Activated naive CD4-positive, alpha-beta T cell treated with anti-CD3 and anti-CD28 coated beads, Interleukin-2, amount 50 U/mL, for 16 hours (primary cell): Measurements from ENCODE around the gene P2RX1.
"Not testable (repeated sequence)": the region's sequence is repeated elsewhere in the genome, so short reads cannot be mapped to it uniquely, and the experiment has no call there.

Source experiments
- DNase-seq: peaks from one replicate; pipeline ENCODE4 v3.0.0-alpha.2; 2020

Gene P2RX1

GRCh38 chr17:3885271-3885670, 31.0 kb downstream of the P2RX1 start:
- no peak for DNase-seq

GRCh38 chr17:3884188-3884587, 32.1 kb downstream of the P2RX1 start:
- no peak for DNase-seq

- DNase-seq, result no peak
Observed at GRCh38 chr17:3882276-3882675, 34.0 kb downstream of the P2RX1 start.

- DNase-seq, result no peak
Observed at GRCh38 chr17:3880983-3881382, 35.3 kb downstream of the P2RX1 start.

- DNase-seq, result no peak
Observed at GRCh38 chr17:3879591-3880417, 36.5 kb downstream of the P2RX1 start.

GRCh38 chr17:3879186-3879585, 37.1 kb downstream of the P2RX1 start:
- DNase-seq, result no peak

- no peak for DNase-seq
Observed at GRCh38 chr17:3877220-3877619, 39.0 kb downstream of the P2RX1 start.

GRCh38 chr17:3875317-3875716, 40.9 kb downstream of the P2RX1 start:
- no peak for DNase-seq

GRCh38 chr17:3873862-3874261, 42.4 kb downstream of the P2RX1 start:
- no peak for DNase-seq

GRCh38 chr17:3870871-3871306, 45.4 kb downstream of the P2RX1 start:
- DNase-seq, result no peak

- no peak for DNase-seq
Observed at GRCh38 chr17:3867606-3868005, 48.7 kb downstream of the P2RX1 start.

- DNase-seq, result no peak
Observed at GRCh38 chr17:3867106-3867505, 49.2 kb downstream of the P2RX1 start.

- no peak for DNase-seq
Observed at GRCh38 chr17:3866276-3866675, 50.0 kb downstream of the P2RX1 start.

GRCh38 chr17:3865176-3865575, 51.1 kb downstream of the P2RX1 start:
- DNase-seq, result no peak

GRCh38 chr17:3864534-3864933, 51.7 kb downstream of the P2RX1 start:
- no peak for DNase-seq

- no peak for DNase-seq
Observed at GRCh38 chr17:3861761-3862681, 54.2 kb downstream of the P2RX1 start.

GRCh38 chr17:3860939-3861700, 55.1 kb downstream of the P2RX1 start:
- DNase-seq, result no peak

- no peak for DNase-seq
Observed at GRCh38 chr17:3859940-3860339, 56.3 kb downstream of the P2RX1 start.

GRCh38 chr17:3857261-3858105, 58.8 kb downstream of the P2RX1 start:
- no peak for DNase-seq

- DNase-seq, result not testable (repeated sequence)
Observed at GRCh38 chr17:3854204-3854603, 62.1 kb downstream of the P2RX1 start.

GRCh38 chr17:3852561-3852960, 63.7 kb downstream of the P2RX1 start:
- no peak for DNase-seq

GRCh38 chr17:3851461-3852100, 64.7 kb downstream of the P2RX1 start:
- DNase-seq, result no peak
